Activated CD8-positive, alpha-beta memory T cell treated with anti-CD3 and anti-CD28 coated beads for 4 hours (primary cell): Measurements from ENCODE around the gene C10orf105.

Experiments
- DNase-seq, 2 donors: peaks; one replicate each; pipeline ENCODE4 v3.0.0-alpha.2; 2020; ENCODE audit warnings: low read depth in 2 of 2

Gene C10orf105

GRCh38 chr10:71719464-71720201 lies at the start of gene C10orf105:
Gene C10orf105 (minus strand): TSS chr10:71719778. CDS start chr10:71716337, 3,441 bp downstream.
- DNase-seq: no peak

- DNase-seq: no peak
Observed at GRCh38 chr10:71767420-71768035, 48.0 kb upstream of the C10orf105 start.

GRCh38 chr10:71766717-71767419 lies 47.3 kb upstream of the C10orf105 start:
- DNase-seq: no peak

GRCh38 chr10:71765906-71766716 lies 46.5 kb upstream of the C10orf105 start:
- no peak for DNase-seq

GRCh38 chr10:71765176-71765904 lies 45.8 kb upstream of the C10orf105 start:
- no peak for DNase-seq

GRCh38 chr10:71763352-71764127 lies 44.0 kb upstream of the C10orf105 start:
- DNase-seq: no peak

- no peak for DNase-seq
Observed at GRCh38 chr10:71762324-71762723, 42.7 kb upstream of the C10orf105 start.

GRCh38 chr10:71761541-71762113 lies 42.0 kb upstream of the C10orf105 start:
- DNase-seq: no peak

GRCh38 chr10:71761105-71761511 lies 41.5 kb upstream of the C10orf105 start:
- peak in 1 of 2 donors; percentile 62 for DNase-seq

- DNase-seq: no peak
Observed at GRCh38 chr10:71757399-71757922, 37.9 kb upstream of the C10orf105 start.

GRCh38 chr10:71756311-71757191 lies 37.0 kb upstream of the C10orf105 start:
- DNase-seq: no peak

GRCh38 chr10:71755179-71755879 lies 35.8 kb upstream of the C10orf105 start:
- no peak for DNase-seq

GRCh38 chr10:71754562-71754961 lies 35.0 kb upstream of the C10orf105 start:
- no peak for DNase-seq

- DNase-seq: no peak
Observed at GRCh38 chr10:71753960-71754505, 34.5 kb upstream of the C10orf105 start.

GRCh38 chr10:71753091-71753959 lies 33.7 kb upstream of the C10orf105 start:
- no peak for DNase-seq

- DNase-seq: no peak
Observed at GRCh38 chr10:71752391-71753090, 33.0 kb upstream of the C10orf105 start.
